ENCODE data around the gene WARS2.
"Not testable (repeated sequence)": the region's sequence is repeated elsewhere in the genome, so short reads cannot be mapped to it uniquely, and the experiment has no call there.

Gene WARS2

DNA sequence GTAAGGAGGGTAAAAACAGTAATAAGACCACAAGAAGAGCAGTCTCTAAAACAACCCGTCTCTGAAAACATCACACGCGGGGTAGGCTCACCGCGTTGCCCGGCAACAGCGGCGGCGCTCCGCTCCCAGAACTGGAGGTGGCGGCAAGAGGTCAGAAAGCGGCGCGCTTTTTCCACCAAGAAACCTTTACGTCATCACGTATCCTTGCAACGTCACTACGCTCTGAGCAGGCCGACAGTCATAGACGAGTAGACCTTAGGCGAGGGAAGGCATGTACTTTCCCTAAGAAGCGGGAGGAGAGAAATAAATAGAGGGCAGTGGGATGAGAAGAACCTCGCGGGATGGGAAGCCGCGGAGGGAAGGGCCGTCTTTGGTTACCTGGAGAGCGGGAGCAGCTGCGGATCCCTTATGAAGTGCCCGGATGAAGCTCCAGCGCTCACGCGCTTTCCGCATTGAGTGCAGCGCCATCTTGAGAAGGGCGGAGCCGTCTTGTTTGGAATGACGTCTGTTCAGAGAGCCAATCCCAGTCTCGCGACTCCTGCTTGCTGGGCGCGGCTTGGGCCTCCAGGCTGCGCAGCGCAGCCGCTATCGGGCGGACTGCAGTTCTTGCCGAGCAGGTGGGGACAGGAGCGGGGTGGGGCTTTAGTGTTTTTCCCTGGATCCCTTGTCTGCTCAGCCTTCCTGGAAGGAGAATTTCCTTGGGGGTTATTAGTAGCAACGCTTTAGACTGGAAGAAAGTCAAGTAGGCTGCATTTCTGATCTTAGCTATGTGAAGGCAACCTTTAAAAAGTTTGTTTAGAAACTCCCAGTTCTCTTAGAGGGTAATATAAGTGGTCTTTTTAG, at the start of gene WARS2:
Gene WARS2, minus strand, starts transcription at position 477 of the 843 bp plus-strand sequence. Its CDS starts 9 bp downstream, at position 468.
- peak; percentile 96 for DNase-seq

DNA sequence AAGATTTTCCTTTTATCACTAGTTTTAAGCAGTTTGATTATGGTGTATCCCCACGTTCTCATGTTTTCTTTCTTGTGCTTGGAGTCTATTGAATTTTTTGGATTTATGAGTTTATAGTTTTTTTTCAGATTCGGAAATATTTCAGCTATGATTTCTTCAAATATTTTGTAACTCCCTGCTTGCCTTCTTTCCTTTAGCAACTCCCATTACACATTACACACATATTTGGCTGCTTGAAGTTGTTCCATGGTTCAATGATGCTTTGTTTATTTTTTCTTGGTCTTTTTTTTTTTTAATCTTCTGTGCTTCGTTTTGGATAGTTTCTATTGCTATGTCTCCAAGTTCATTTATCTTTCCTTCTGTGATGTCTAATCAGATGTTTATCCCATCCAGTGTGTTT, 48.5 kb upstream of the WARS2 start:
- DNase-seq: peak; percentile 25

DNA sequence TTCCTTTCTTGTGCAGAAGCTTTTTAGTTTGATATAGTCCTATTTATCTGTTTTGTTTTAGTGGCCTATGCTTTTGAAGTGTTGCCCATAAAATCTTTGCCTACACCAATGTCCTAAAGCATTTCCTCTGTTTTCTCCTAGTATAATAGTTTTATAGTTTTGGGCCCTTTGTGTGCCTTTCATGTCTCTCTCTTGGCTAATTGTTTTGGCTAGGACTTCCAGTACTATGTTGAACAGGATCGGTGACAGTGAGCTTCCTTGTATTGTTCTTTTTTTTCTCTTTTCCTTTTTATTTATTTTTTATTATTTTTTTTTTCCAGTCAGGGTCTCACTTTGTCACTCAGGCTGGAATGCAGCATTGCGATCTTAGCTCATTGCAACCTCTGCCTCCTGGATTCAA, 47.0 kb upstream of the WARS2 start:
- DNase-seq: no peak

DNA sequence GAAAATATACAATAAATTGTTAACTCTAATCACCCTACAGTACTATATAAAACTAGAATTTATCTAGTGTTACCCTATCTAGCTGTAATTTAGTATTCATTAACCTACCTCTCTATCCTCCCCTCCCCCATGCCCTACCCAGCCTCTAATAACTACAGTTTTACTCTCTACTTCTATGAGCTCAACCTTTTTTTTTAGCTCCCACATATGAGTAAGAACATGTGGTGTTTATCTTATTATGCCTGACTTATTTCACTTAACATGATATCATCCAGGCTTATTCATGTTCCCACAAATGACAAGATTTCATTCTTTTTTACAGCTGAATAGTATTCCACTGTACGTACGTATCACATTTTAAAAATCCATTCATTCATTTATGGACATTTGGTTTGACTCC, 46.0 kb upstream of the WARS2 start:
- no peak for DNase-seq

DNA sequence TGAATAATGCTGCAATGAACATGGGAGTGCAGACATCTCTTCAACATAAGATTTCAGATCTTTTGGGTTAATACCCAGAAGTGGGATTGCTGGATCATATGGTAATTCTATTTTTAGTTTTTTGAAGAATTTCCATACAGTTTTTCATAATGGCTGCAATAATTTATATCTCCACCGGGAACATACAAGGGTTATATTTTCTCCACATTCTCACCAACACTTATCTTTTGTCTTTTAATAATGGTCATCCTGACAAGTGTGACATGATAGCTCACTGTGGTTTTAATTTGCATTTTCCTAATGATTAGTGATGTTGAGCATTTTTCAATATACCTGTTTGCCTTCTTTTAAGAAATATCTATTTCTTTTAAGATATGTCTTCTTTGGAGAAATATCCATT, 44.5 kb upstream of the WARS2 start:
- DNase-seq: no peak

DNA sequence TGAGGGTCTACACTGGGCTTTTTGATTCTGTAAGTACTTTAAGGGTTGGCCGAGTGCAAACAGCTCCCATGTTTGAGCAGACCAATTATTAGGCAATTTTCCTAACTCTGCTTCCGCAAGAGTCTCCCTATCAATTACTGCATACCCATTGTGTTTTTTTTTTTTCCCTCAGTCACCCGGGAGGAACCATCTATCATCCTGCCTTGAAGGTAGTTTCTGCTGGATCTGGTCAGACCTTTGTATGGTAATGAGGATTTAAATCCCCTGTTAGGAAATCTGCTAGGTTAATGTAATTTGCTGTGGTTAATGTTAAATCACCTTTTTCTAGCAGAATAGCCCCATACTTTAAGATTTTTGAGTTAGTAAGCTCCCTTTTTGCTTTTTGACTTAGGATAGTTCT, 40.8 kb upstream of the WARS2 start:
- no peak for DNase-seq

DNA sequence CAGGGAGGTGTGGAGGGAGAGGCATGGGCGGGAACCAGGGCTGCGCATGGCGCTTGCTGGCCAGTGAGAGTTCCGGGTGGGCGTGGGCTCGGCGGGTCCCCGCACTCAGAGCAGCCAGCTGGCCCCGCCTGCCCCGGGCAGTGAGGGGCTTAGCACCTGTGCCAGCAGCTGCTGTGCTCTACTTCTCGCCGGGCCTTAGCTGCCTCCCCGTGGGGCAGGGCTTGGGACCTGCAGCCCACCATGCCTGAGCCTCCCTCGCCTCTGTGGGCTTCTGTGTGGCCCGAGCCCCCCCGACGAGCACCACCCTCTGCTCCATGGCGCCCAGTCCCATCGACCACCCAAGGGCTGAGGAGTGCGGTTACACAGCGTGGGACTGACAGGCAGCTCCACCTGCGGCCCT, 38.6 kb upstream of the WARS2 start:
- no peak for DNase-seq

DNA sequence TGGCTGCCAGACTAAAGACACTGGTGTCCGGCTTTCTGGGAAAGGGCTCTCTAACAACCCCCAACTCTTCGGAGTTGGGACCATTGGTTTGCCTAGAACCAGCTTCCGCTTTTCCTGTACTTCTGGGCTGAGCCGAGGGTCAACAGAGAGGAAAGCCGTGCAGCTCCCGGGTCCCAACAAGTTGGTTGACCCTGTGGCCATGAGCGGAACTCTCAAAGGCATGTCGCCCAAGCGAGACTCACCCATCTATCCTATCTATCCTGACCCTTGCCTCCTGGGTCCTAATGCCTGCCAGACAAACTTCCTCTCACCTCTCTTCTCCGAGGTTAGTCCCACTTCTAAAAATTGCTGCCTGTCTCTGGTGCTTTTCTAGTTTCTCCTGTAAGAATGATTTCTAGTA, 32.5 kb upstream of the WARS2 start:
- DNase-seq: not testable (repeated sequence)

DNA sequence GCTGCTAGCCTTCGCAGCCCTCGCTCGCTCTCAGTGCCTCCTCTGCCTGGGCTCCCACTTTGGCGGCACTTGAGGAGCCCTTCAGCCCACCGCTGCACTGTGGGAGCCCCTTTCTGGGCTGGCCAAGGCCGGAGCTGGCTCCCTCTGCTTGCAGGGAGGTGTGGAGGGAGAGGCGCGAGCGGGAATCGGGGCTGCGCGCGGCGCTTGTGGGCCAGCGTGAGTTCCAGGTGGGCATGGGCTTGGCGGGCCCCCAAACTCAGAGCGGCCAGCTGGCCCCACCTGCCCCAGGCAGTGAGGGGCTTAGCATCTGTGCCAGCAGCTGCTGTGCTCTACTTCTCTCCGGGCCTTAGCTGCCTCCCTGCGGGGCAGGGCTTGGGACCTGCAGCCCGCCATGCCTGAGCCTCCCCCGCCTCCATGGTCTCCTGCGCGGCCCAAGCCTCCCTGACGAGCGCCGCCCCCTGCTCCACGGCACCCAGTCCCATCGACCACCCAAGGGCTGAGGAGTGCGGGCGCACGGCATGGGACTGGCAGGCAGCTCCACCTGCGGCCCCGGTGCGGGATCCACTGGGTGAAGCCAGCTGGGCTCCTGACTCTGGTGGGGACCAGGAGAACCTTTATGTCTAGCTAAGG, 31.0 kb upstream of the WARS2 start:
- not testable (repeated sequence) for DNase-seq

DNA sequence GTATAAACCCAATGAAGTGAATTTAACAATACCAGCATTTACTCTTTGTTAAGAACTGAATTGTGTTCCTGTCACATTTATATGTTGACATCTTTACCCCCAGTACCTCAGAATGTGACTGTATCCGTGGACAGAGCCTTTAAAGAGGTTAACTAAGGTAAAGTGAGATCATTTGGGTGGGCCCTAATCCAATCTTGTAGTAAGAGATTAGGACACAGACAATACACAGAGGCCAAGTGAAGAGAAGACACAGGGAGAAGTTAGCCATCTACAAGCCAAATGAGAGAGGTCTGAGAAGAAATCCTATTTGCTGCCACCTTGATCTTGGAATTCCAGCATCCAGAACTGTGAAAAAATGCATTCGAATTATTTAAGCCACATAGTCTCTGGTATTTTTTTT, 22.9 kb upstream of the WARS2 start:
- DNase-seq: no peak

DNA sequence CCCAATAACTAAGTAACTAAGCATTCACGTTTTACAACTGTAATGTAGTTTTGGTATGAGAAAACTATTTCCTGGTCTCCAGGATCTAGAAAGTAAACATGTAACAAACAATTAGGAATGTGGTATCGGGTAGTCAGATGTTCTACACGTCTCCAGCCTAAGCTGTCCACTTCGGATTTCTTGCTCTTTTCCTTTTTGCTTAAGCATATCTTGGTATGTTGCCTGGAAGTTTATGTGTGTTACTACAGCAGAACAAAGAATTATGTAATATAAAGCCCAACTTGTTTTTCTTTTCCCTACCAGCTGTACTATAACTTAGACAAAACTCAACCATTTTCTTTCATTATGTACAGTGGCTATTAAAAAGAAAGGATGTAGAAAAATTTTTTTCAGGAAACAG, 20.4 kb upstream of the WARS2 start:
- peak; percentile 27 for DNase-seq

DNA sequence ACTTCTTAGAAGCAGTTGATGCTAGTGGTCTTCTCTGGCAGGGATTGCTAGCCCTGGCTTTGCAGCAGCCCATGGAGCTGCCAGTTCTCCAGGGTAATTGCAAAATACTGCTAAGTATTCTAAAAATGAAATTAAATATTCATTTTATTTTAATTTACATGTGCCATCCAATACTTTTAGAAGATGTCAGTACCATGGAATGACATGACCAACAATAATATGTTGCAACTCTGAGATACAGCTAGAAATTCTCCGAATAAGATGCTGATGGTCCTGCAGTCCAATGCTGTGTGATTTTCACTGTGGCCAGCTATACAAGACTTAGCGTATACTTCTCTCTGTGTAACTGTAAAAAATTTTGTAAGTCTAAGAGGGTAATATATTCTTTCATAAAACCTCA, 20.0 kb upstream of the WARS2 start:
- DNase-seq: no peak

DNA sequence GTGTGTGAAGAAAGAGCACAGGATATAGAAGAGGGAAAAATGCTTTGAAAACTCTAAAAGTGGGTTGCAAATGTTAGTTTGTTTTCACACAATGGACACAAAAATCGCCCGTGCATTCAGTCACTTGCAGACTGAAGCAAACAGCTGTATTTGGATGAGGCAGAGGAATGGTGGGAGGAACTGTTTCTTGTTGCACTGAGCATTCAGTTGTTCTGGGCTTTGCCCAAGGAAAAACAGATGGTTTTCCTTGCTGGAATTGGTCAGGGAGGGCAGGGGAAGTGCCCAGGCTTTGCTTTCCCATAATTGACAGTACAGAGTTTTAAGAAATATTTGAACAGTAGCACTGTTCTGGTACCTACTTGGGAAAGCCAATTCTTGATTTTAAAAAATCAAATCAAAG, 19.5 kb upstream of the WARS2 start:
- DNase-seq: no peak

DNA sequence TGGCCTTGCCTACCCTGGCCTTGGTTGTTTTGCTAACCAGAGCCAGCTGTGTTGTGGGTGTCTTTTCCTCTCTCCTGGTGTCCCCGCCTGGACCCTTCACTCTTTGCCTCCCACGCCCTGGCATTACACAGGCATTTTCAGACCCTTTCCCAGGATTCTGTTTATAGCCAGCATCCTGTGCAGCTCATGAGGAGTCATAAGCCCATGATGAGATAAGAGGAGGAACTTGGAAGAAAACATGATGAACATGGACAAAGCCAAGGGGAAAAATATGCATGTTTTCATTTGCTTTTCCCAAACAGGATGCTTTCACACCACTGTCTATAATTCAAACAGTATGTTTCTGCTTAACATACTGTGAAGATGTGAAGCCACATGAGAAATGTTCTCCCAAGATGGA, 18.7 kb upstream of the WARS2 start:
- no peak for DNase-seq

DNA sequence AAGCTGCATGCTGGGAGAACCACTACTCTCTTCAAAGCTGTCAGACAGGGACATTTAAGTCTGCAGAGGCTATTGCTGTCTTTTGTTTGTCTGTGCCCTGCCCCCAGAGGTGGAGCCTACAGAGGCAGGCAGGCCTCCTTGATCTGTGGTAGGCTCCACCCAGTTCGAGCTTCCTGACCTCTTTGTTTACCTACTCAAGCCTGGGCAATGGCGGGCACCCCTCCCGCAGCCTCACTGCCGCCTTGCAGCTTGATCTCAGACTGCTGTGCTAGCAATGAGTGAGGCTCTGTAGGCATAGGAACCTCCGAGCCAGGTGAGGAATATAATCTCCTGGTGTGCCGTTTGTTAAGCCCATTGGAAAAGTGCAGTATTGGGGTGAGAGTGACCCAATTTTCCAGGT, 16.3 kb upstream of the WARS2 start:
- DNase-seq: not testable (repeated sequence)

DNA sequence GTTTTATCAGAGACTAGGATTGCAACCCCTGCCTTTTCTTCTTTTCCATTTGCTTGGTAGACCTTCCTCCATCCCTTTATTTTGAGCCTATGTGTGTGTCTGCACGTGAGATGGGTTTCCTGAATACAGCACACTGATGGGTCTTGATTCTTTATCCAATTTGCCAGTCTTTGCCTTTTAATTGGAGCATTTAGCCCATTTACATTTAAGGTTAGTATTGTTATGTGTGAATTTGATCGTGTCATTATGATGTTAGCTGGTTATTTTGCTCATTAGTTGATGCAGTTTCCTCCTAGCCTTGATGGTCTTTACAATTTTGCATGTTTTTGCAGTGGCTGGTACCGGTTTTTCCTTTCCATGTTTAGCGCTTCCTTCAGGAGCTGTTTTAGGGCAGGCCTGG, 14.6 kb upstream of the WARS2 start:
- DNase-seq: not testable (repeated sequence)

DNA sequence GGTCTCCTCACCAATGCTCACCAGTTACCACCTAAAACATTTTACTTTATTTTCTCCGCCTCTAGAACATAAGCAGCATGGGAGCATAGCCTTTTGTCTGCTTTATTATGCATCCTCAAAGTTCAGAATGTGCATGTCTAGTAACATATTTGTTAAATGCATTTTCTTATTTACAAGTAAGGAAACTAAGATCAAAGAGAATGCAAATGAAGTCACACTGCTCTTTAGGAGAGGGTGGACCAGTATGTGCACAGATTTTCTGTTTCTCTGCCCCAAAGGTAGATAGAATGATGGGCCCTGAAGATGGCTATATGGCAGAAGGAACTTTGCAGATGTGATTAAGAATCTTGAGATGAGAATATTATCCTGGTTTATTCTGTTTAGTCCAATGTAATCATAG, 9.7 kb upstream of the WARS2 start:
- DNase-seq: no peak

DNA sequence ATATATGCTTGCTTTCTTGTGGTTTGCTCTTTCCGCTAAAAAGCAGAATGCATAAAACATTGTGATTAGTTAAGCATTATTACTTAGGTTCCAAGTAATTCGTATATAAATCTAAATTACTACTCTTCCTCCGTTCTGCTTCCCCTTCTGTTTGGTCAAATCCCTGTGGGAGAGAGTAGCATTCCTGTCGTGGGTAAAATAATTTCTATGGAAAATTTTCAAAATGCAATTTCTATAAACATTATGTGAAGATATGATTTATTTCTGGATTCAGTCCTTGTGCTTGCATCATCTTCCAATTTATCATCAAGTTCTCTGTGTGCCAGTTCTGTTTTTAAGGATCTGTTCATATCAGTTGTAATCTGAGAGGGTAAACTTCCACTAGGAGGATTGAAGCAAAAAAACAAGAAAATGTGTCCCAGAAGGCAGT, 7.2 kb upstream of the WARS2 start:
- DNase-seq: no peak

DNA sequence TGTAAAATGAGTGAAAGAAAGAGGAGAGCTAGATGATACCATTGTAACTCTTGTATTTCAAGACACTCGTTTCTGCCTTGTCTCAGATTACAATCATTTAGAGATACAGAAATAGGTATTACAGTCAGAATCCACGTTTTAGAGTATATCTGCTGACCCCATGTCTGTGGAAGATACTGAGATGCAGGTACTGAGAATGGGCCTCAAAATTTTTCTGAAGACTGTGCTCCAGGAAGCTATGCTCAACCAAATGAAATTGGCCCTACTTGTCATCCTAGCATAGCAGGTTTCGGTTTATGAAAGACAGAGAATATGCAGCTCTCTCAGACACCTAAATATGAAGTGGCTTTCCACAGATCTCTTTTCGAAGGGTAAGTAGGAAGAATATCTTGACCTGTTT, 6.0 kb upstream of the WARS2 start:
- no peak for DNase-seq

DNA sequence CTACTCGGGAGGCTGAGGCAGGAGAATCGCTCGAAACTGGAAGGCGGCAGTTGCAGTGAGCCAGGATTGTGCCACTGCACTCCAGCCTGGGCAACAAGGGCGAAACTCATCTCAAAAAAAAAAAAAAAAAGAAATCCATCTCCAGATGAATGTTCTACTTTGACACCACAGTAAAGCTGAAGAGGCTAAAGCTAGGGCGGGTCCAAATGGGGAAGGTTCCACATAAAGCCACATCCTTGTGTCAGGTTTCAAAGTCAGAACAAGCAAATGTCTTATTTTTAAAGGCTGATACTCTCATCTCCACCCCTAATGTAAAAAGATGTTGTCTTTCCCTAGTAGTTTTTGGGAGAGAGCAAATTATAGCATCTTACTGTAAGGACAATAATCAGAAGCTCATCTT, 4.4 kb upstream of the WARS2 start:
- no peak for DNase-seq

DNA sequence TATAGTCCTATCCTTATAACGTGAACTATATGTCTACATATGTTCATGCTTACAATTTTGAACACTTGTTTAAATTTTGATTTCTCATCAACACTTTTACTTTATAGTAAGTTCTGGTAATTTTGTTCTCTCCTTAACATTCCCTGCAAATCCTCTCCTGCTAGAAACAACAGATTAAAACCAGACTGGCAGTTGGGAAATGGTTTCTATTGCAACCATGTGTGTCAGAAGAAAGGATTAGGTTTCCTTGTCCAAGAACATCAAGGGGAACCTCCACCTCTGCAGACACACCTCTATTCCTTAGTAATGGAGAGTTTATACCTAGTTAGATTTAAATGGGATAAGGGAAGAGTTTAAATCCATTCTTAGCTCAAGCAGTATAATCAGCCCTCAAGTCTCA, 3.3 kb upstream of the WARS2 start:
- no peak for DNase-seq

DNA sequence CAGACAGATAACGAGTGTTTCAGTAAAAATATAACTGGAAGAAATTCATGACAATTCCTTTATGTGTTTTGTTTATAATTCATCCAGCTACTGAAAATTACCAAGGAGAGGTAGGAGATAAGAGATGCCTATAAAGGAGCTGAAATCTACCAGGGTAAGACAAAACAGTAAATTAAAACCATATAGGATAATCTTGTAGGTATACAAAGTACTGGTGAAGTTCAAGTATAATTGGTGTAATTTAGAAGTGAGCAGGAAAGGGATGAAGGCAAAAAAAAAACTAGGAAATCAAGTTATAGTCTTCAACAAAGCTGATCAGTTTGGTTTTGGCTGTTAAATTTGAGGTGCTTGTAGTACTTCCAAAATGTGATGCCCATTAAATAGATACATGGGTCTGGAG, 1.2 kb upstream of the WARS2 start:
- DNase-seq: no peak

DNA sequence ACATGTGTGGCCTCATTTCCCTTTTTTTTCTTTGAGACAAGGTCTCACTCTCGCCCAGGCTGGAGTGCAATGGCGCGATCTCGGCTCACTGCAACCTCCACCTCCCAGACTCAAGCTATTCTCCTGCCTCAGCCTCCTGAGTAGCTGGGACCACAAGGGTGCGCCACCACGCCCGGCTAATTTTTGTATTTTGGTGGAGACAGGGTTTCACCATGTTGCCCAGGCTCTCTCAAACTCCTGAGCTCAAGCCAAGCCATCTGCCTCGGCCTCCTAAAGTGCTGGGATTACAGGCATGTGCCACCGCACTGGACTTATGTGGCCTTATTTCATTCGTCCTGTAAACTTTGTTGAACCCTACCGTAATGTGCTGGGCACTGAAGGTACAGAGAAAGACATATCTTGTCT, 569 bp upstream of the WARS2 start:
- no peak for DNase-seq

DNA sequence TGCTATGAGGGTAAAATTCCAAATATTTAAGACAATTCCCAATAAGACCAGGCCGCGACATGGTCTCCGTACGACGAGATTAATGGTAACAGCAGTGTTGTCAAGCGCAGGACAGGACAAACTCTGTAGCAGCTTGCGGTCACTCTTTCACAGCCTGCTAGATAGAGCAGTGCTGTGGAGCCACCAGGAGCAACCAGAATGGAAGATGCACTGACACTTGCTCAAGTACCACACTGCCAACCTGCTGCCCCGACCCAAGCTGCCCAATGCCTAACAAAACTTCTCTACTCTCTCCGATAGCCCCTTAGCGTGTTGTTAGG, 636 bp downstream of the WARS2 start:
- DNase-seq: no peak

DNA sequence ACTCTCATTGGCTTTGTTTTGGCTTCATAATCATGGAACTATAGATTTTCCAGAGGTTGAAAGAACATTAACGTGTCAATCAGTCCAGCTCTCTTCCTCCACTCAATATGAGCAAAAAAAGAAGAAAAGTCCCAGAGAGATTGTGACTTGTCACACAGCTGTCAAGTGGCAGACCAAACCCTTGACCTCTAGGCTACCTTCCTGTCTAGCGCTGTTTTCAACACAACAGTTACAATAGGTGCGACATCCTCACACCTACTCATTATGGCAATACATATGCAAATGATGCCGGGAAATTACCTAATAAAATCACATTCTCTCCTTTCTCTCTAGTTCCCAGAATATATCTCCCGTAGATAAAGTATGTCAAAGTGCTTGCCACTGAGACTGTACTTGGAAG, 1.1 kb downstream of the WARS2 start:
- no peak for DNase-seq

Measured in amniotic stem cell (primary cell).